Tongue (tissue), 3 donors: ENCODE data around the gene SFMBT2. TPM values are rescaled to one million over a fixed set of nuclear protein-coding genes. Genes with fewer than 3 reads are reported as not detected.

Experiments
- DNase-seq: peaks from one replicate; pipeline ENCODE4 v3.0.0-alpha.2; 2015
- small RNA-seq: library from RNA; depleted of rRNA; stranded (forward); fragments of <200 nt; gene quantifications from one replicate; pipeline ENCODE3, GENCODE V24; 2014; ENCODE audit warnings: low replicate concordance
- total RNA-seq: library from RNA; depleted of rRNA; stranded (reverse); fragments of >200 nt; gene quantifications from one replicate; pipeline ENCODE4 v1.2.3, GENCODE V29; 2014

The SFMBT2 gene
- total RNA-seq, 1 donor from 2014 or later = 6.7 TPM

DNA sequence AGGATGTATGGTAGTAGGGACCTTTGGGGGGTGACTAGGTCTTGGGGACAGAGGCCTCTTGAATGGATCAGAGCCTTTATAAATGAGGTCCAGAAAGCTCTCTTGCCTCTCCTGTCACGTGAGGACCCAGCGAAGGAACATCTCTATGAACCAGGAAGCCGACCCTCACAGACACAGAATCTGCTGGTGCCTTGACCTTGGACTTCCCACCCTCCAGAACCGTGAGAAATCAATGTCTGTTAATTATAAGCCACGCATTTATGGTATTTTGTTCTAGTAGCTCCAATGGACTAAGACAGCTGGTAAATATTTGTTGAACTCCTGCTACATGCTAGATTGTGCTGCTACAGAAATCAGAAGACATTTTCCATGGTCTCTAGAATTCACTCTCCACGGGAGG is 276.9 kb downstream of the SFMBT2 start:
- no peak for DNase-seq

DNA sequence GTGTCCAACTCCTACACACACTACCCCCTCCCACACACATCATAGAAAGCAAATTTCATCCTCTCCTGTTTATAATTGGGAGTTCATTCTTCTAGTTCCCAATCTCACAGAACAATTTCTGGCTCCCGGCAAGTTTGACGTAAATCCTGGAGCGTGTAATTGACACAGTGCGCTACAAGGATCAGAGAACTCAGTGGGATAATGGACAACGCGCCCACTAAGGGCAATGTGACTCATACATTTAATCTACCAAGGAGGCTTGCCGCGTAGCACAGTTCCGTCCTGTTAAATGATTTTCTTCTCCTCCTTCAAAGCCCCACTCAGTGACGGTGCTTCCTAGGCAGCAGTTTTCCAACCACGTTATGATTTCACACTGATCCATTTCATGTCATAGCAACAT is 277.6 kb downstream of the SFMBT2 start:
- peak; percentile 12 for DNase-seq

DNA sequence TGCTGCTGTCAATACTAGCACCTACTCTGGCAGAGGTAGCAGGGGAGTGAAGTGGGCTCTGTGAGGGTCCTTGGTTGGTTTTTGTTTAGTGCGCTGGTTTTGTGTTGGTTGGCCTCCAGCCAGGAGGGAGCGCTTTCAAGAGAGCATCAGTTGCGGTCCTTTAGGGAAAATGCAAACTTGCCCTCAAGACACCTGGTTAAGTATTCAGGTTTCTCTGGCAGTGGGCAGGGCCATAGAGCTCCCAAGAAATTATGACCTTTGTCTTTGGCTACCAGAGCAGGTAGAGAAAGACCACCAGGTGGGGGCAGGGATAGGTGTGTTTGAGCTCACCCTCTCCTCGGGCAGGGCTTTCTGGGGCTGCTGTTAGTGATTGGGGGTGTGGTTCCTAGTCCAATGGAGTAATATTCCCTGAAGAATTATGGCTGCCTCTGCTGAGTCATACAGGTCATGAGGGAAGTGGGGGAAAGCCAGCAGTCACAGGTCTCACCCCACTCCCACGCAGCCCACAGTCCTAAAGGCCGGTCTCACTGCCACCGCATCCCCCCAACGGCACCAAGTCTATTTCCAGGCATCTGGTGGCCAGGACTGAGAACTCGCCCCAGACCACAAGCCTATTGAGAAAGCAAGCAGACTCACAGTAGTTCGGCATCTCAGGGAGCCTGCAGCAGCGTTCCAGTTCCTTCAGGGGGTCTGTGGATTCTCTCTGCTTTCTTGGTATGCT is 280.5 kb downstream of the SFMBT2 start:
- no peak for DNase-seq

DNA sequence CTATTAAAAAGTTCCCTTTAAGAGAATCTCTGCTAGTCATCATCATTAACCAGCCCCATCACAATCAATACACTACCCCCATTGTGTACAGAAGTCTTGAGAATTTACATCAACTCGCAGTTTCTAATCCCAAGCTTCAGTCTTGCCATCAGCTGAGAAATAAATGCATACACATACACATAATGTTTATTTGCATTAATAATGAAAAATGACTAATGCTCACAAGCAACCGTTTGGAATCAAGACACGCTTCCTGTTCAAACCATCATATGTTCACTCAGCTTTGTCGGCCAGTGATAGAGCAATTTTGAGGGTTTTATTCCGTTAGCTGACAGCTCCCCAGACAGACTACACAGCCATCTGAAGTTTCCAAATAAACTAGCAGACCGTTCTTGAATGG is 287.1 kb downstream of the SFMBT2 start:
- DNase-seq = no peak

DNA sequence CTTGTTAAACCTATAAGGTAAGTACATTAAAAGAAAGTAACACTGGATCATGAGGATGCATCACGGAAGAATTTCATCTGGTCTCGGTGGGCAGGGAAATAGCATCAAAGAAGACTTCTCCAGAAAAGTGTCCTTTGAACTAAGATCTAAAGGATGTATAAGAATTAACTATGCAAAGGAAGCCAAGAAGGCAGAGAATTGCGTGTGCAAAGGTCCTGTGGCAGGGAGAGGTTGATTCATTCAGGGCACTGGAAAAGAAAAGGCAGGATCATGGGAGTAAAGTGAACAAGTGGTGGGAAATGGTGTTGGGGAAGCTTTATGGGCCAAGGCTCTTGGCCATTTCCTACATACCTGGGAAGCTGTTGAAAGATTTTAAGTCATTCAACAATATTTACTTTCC is 288.3 kb downstream of the SFMBT2 start:
- no peak for DNase-seq

DNA sequence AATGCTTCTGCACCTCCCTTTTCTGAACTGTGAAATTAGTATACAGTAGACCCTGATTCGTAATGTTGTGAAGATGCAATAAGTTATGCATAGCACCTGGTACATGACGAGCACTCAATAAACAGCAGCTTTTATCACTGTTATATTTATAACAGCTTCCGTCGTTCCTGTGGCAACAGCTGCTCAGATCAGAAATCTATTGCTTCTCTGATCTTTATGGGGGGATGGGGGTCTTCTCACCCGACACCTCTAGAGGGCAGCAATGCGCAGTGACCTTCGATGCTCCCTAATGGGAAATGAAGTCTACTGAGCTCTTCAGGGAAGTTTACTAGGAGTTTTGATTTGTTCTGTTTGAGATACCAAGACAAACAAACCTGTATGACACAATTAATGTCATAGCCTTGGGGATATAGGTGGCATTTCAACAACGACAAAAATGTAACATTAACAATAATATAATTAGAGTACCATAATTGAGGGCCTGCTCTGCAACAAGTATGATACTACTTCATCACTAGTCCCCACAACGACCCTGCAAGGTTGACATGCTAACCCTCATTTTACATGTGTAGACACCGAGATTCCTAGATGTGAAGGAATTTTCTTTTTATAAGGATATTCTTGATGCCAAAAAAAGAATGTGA is 289.6 kb downstream of the SFMBT2 start:
- DNase-seq = peak; percentile 84

GRCh38 chr10:7119325-7120015 is 291.4 kb downstream of the SFMBT2 start:
- DNase-seq = no peak

GRCh38 chr10:7117806-7118674 is 292.8 kb downstream of the SFMBT2 start:
- no peak for DNase-seq

GRCh38 chr10:7117177-7117799 is 293.5 kb downstream of the SFMBT2 start:
- no peak for DNase-seq

- no peak for DNase-seq
These were observed 299.3 kb downstream of the SFMBT2 start for GRCh38 chr10:7111561-7111960.

- no peak for DNase-seq
These were observed 299.7 kb downstream of the SFMBT2 start for GRCh38 chr10:7111089-7111488.

Small RNAs within 50 kb of the gene (small RNA-seq; reads per million reads assigned to genes)
- gene AL590095.2 (not detected), gene COX6CP17 (not detected)
